Liver (tissue), 3 donors: ENCODE data around the gene JPT1.

Experiments
- ATF3 ChIP-seq: IDR thresholded peaks from 2 replicates; pipeline ENCODE4 v1.6.1; 2016; ENCODE audit warnings: antibody characterized with exemption
- EGR1 ChIP-seq, 2 donors: IDR thresholded peaks; 2 replicates each; pipeline ENCODE4 v1.6.1; 2016 to 2018; ENCODE audit warnings: antibody characterized with exemption in 2 of 2, low read depth in 2 of 2
- JUND ChIP-seq, 2 donors: IDR thresholded peaks; 2 replicates each; pipeline ENCODE4 v1.6.1; 2016; ENCODE audit warnings: antibody characterized with exemption in 2 of 2
- MAX ChIP-seq: IDR thresholded peaks from 2 replicates; pipeline ENCODE4 v1.6.1; 2016; ENCODE audit warnings: antibody characterized with exemption
- RAD21 ChIP-seq, 2 donors: IDR thresholded peaks; 2 replicates each; pipeline ENCODE4 v1.6.1; 2016; ENCODE audit warnings: antibody characterized with exemption in 2 of 2, mild to moderate bottlenecking in 2 of 2
- RXRA ChIP-seq, 2 donors: IDR thresholded peaks; 2 replicates each; pipeline ENCODE4 v1.6.1; 2017 to 2018; ENCODE audit warnings: antibody characterized with exemption in 2 of 2, mild to moderate bottlenecking in 1 of 2
- SP1 ChIP-seq: IDR thresholded peaks from 2 replicates; pipeline ENCODE4 v1.6.1; 2018; ENCODE audit warnings: antibody characterized with exemption, mild to moderate bottlenecking
- TAF1 ChIP-seq: conservative IDR thresholded peaks from 2 replicates; pipeline ENCODE4 v1.6.1; 2016; ENCODE audit warnings: antibody characterized with exemption, mild to moderate bottlenecking
- YY1 ChIP-seq: IDR thresholded peaks from 2 replicates; pipeline ENCODE4 v1.6.1; 2016; ENCODE audit warnings: antibody characterized with exemption, mild to moderate bottlenecking
- ZBTB33 ChIP-seq: IDR thresholded peaks from 2 replicates; pipeline ENCODE4 v1.6.1; 2016; ENCODE audit warnings: antibody characterized with exemption
- TF ChIP-seq, protein P1 (sequence below): fragments of 150-350 bp; IDR thresholded peaks from 2 replicates; pipeline ENCODE4 v1.5.1; 2017; ENCODE audit warnings: improper control_type of control experiment, low read depth, low read length; ENCODE audit not compliant: missing input control
- TF ChIP-seq, protein P2 (sequence below): IDR thresholded peaks from 2 replicates; pipeline ENCODE4 v1.6.1; 2016; ENCODE audit warnings: antibody characterized with exemption, mild to moderate bottlenecking
- donor health status: healthy.
- donor health status: healthy.

- TF ChIP-seq, protein P1, sequence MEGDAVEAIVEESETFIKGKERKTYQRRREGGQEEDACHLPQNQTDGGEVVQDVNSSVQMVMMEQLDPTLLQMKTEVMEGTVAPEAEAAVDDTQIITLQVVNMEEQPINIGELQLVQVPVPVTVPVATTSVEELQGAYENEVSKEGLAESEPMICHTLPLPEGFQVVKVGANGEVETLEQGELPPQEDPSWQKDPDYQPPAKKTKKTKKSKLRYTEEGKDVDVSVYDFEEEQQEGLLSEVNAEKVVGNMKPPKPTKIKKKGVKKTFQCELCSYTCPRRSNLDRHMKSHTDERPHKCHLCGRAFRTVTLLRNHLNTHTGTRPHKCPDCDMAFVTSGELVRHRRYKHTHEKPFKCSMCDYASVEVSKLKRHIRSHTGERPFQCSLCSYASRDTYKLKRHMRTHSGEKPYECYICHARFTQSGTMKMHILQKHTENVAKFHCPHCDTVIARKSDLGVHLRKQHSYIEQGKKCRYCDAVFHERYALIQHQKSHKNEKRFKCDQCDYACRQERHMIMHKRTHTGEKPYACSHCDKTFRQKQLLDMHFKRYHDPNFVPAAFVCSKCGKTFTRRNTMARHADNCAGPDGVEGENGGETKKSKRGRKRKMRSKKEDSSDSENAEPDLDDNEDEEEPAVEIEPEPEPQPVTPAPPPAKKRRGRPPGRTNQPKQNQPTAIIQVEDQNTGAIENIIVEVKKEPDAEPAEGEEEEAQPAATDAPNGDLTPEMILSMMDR = peak; percentile 82
- TF ChIP-seq ZBTB33 = no peak
- TF ChIP-seq, protein P2, sequence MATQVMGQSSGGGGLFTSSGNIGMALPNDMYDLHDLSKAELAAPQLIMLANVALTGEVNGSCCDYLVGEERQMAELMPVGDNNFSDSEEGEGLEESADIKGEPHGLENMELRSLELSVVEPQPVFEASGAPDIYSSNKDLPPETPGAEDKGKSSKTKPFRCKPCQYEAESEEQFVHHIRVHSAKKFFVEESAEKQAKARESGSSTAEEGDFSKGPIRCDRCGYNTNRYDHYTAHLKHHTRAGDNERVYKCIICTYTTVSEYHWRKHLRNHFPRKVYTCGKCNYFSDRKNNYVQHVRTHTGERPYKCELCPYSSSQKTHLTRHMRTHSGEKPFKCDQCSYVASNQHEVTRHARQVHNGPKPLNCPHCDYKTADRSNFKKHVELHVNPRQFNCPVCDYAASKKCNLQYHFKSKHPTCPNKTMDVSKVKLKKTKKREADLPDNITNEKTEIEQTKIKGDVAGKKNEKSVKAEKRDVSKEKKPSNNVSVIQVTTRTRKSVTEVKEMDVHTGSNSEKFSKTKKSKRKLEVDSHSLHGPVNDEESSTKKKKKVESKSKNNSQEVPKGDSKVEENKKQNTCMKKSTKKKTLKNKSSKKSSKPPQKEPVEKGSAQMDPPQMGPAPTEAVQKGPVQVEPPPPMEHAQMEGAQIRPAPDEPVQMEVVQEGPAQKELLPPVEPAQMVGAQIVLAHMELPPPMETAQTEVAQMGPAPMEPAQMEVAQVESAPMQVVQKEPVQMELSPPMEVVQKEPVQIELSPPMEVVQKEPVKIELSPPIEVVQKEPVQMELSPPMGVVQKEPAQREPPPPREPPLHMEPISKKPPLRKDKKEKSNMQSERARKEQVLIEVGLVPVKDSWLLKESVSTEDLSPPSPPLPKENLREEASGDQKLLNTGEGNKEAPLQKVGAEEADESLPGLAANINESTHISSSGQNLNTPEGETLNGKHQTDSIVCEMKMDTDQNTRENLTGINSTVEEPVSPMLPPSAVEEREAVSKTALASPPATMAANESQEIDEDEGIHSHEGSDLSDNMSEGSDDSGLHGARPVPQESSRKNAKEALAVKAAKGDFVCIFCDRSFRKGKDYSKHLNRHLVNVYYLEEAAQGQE = no peak
- TF ChIP-seq ATF3 = no peak
- TF ChIP-seq YY1 = no peak
- peak; percentile 66 to 76 for TF ChIP-seq RAD21 (IDR thresholded peaks at IDR 0.05)
- TF ChIP-seq RXRA (IDR thresholded peaks at IDR 0.05) = no peak
- TF ChIP-seq JUND (IDR thresholded peaks at IDR 0.05) = no peak
- no peak for TF ChIP-seq MAX
- no peak for TF ChIP-seq SP1
- no peak for TF ChIP-seq TAF1
- no peak for TF ChIP-seq EGR1 (IDR thresholded peaks at IDR 0.05; ENCODE audit: low read depth in 2 of 2)
Observed at GRCh38 chr17:75105126-75106080, 48.9 kb downstream of the JPT1 start.
